Measurements from ENCODE around the gene ZC3H7A. TPM values are rescaled to one million over a fixed set of nuclear protein-coding genes. Genes with fewer than 3 reads are reported as not detected.
A peak's percentile ranks its signal among the peaks of the same experiment; 100 is the strongest.

ZC3H7A gene
- total and polyA plus RNA-seq, 9 of the 15 experiments (the other 6 are each of a cell fraction or from before 2014, with no cell fraction given): 19.8 to 49.1 (median 28.2) TPM

GRCh38 chr16:11742536-11743307, 54.3 kb downstream of the ZC3H7A start, which contains the start of gene TXNDC11 (continued):
- TF ChIP-seq CREB3 (tag; conservative IDR thresholded peaks at IDR 0.05; ENCODE audit: low read depth): no peak
- no peak for TF ChIP-seq PTBP1 (IDR thresholded peaks at IDR 0.05; ENCODE audit: low read depth, low read length)
- TF ChIP-seq KDM1A (IDR thresholded peaks at IDR 0.05): no peak
- TF ChIP-seq ZSCAN29 (IDR thresholded peaks at IDR 0.05): peak; percentile 43; the same call in 1 of the 2 replicates
- TF ChIP-seq ZHX1 (conservative IDR thresholded peaks at IDR 0.05; ENCODE audit: low read length): no peak
- TF ChIP-seq SMAD1 (IDR thresholded peaks at IDR 0.05; ENCODE audit: low read depth, low read length, partially characterized antibody): no peak
- no peak for TF ChIP-seq STAG1 (CRISPR knock-in tag; IDR thresholded peaks at IDR 0.05; ENCODE audit: borderline replicate concordance)
- TF ChIP-seq SOX6 (IDR thresholded peaks at IDR 0.05): 0 out of 2 replicates have a peak, but pooled peaks have one; percentile 6
- no peak for TF ChIP-seq ELF2 (CRISPR knock-in tag; IDR thresholded peaks at IDR 0.05)
- no peak for TF ChIP-seq RHOXF2B (CRISPR knock-in tag; conservative IDR thresholded peaks at IDR 0.05)
- peak; percentile 89 for TF ChIP-seq CREM (IDR thresholded peaks at IDR 0.05; ENCODE audit: low read depth)
- no peak for TF ChIP-seq GTF2B (IDR thresholded peaks at IDR 0.05; ENCODE audit: extremely low read depth, insufficient read length)
- TF ChIP-seq RBM25 (IDR thresholded peaks at IDR 0.05; ENCODE audit: low read depth, low read length, severe bottlenecking): peak; percentile 77
- TF ChIP-seq ZBTB1 (CRISPR knock-in tag; IDR thresholded peaks at IDR 0.05; ENCODE audit: borderline replicate concordance, low read depth): peak; percentile 76; the same call in 1 of the 2 replicates
- no peak for TF ChIP-seq HMG20B (CRISPR knock-in tag; IDR thresholded peaks at IDR 0.05)
- TF ChIP-seq HNRNPH1 (optimal IDR thresholded peaks at IDR 0.05; ENCODE audit: low read depth, low read length): no peak
- peak; percentile 96 to 97 for TF ChIP-seq NRF1 (conservative IDR thresholded peaks at IDR 0.05 in 1 of 2, IDR thresholded peaks at IDR 0.05 in 1 of 2)
